ENCODE measurements around the gene NFAT5.
"Not testable (repeated sequence)": the region's sequence is repeated elsewhere in the genome, so short reads cannot be mapped to it uniquely, and the experiment has no call there.

The NFAT5 gene, protein sequence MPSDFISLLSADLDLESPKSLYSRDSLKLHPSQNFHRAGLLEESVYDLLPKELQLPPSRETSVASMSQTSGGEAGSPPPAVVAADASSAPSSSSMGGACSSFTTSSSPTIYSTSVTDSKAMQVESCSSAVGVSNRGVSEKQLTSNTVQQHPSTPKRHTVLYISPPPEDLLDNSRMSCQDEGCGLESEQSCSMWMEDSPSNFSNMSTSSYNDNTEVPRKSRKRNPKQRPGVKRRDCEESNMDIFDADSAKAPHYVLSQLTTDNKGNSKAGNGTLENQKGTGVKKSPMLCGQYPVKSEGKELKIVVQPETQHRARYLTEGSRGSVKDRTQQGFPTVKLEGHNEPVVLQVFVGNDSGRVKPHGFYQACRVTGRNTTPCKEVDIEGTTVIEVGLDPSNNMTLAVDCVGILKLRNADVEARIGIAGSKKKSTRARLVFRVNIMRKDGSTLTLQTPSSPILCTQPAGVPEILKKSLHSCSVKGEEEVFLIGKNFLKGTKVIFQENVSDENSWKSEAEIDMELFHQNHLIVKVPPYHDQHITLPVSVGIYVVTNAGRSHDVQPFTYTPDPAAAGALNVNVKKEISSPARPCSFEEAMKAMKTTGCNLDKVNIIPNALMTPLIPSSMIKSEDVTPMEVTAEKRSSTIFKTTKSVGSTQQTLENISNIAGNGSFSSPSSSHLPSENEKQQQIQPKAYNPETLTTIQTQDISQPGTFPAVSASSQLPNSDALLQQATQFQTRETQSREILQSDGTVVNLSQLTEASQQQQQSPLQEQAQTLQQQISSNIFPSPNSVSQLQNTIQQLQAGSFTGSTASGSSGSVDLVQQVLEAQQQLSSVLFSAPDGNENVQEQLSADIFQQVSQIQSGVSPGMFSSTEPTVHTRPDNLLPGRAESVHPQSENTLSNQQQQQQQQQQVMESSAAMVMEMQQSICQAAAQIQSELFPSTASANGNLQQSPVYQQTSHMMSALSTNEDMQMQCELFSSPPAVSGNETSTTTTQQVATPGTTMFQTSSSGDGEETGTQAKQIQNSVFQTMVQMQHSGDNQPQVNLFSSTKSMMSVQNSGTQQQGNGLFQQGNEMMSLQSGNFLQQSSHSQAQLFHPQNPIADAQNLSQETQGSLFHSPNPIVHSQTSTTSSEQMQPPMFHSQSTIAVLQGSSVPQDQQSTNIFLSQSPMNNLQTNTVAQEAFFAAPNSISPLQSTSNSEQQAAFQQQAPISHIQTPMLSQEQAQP (N-terminal part only)

DNA sequence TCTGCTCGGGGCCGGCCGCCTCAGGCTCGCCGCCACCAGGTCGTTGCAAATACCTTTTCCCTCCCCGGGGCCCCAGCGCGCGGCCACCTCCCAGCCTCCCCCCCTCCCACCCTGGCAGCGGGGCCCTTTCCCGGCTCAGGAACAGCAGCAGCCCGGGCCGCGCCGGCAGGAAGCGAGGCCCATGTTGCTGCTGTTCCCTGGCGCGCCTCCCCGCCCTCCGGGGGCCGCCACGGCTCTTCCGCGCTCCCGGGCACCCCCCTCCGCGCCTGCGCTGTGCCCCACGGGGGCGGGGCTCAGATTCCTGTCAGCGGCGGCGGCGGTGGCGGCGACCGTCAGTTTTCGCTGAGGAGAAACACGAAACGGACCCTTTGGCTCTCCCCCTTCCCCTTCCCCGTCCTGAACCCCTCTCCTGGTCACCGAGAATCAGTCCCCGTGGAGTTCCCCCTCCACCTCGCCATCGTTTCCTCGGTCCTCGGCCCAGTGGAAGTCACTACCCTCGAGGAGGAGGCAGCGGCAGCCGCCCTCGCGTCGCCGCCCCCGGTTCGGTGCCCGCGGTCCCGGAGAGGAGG is at the start of gene NFAT5:
Gene NFAT5 (plus strand): TSS at position 296 of the 569 bp plus-strand sequence. CDS start 336 bp downstream, outside the sequence.
- DNase-seq (ENCODE audit: low read depth in 2 of 2), result peak; percentile 80 to 81

DNA sequence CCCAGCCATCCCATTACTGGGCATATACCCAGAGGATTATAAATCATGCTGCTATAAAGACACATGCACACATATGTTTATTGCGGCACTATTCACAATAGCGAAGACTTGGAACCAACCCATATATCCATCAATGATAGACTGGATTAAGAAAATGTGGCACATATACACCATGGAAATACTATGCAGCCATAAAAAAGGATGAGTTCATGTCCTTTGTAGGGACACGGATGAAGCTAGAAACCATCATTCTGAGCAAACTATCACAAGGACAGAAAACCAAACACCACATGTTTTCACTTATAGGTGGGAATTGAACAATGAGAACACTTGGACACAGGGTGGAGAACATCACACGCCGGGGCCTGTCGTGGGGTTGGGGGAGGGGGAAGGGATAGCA is 47.9 kb upstream of the NFAT5 start:
- DNase-seq (ENCODE audit: low read depth in 2 of 2), result not testable (repeated sequence)

DNA sequence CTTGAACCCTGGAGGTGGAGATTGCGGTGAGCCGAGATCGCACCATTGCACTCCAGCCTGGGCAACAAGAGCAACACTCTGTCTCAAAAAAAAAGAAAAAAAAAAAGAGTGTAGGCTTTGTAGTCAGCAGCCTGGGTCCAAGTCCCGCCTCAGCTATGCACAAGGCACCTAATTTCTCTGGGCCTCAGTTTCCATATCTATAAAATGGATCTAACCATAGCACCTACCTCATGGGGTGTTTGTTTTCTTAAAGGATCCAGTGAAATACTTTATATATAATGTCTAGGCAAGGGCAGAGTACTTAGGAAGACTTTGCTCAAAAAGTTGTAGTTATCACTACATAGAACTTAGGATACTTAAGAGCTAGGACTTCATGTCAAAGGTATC is 45.4 kb upstream of the NFAT5 start:
- DNase-seq (ENCODE audit: low read depth in 2 of 2), result no peak

DNA sequence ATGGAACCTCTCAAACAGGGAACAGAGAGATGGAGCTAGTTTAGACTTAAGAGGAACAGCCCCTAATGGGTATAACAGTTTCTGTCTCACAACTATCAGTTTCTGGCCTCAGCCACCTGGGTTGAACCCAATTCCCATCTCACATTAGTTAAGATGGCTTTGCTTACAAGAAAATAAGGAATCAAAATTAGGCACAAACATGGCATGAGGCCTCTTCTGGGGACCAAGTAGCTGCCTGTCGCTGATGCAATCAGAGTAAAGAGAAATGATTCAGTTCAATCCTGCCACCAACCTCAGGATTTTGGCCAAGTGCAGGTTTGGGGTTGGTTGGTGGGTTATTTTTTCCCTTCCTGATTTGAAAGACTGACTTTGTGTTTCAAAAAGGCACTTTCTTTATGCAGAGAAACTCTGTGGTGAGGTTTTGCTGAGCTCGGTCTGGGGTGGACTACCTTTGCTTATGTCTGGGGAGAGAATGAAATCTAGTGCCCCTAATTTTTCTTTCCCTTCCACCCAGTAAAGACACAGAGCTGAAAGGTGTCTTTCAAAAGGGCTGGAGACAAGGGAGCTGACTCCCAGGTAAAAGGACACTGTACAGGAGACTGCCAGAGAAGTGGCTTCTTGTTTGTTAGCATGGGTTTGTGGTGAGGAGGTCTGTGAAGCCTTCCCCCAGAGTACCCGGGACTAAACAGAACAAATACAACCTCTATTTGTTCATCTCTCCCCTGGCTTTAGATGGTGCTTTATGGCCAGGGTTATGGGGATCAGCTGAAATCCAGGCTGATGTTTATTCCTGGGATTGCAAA is 44.8 kb upstream of the NFAT5 start:
- DNase-seq (ENCODE audit: low read depth in 2 of 2), result no peak

DNA sequence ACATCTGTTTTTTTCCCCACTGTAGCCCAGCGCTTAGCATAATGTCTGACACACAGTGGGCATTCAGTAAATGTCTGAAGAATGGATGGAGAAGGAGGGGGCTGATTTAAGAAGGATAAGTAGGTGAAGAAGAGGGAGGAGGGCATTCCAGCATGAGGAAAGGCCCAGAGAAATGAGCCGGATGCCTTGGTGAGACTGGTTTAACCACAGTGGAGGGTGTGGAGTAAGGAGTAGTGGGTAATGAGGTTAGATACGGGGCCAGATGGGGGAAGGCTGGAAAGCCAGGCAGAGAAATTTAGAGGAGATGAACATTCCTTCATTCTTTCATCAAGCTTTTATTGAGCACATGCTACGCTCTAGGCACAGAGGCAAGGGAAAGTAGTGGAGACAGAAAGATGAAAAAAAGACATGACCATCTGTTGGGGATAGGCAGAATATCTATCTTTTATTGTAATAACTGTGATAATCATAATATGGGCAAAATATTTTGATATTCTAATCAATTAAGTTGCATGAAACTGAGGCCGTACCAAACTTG is 43.7 kb upstream of the NFAT5 start:
- no peak for DNase-seq (ENCODE audit: low read depth in 2 of 2)

DNA sequence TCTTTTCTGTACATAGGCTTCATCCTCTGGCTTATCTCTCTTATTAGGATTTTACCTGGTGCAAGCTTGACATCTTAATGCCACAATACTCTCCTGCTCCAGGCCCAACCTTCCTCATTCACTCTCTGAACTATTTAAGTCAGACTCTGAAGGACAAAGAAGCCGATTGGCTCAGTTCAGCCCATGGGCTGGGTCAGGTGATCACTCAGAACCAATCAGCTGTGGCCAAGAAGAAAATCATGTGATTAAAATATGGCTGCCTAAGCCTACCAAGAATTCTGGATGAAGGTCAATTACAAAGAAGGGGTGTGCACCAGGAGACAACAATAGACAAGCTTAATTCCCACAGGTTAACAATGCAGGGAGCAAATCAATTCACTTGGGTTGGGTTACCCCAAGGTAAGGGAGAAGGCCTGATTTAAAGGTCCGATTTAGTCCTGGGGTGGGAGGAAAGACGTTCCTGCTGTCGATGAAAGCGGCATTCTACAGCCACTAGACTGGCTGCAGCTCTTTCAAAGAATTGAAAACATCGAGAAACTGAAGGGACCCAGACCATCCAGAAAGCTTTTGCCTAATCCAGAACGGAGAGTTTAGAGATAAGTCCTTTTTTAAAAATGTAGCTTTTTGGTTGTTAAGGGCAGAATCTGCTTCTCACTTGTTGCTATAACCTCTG is 42.9 kb upstream of the NFAT5 start:
- no peak for DNase-seq (ENCODE audit: low read depth in 2 of 2)

DNA sequence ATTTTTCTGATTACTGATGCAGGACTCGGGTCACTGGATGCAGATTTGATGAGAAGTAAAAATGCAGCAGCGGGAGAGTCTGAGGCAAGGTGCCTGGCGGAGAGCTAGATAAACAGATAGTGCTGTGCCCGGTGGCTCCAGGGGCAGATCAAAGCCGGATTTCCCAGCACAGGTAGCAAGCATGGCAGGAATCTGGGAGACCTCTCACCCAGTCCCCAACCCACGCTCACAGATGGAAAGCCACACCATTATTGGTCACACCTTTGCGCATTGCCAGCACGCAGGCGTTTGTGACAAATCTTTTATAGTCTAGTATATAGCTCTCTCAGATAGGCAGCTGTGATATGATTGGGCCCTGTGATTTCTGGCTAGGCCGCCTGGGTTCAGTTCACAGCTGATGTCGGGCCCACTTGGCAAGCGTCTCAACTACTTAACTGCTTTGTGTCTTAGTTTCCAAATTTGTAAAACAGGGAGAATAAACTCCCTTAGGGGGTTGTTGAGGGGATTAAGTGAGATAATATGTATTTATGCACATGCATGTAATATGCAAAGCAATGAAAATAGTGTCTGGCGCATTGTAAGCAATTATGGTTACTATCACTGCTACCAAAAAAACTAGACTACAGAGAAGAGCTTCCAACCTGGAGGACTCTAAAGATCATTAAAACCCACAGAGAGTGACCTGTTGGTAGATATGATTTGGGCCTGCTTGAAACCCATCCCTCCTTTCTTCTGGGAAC is 42.0 kb upstream of the NFAT5 start:
- no peak for DNase-seq (ENCODE audit: low read depth in 2 of 2)

DNA sequence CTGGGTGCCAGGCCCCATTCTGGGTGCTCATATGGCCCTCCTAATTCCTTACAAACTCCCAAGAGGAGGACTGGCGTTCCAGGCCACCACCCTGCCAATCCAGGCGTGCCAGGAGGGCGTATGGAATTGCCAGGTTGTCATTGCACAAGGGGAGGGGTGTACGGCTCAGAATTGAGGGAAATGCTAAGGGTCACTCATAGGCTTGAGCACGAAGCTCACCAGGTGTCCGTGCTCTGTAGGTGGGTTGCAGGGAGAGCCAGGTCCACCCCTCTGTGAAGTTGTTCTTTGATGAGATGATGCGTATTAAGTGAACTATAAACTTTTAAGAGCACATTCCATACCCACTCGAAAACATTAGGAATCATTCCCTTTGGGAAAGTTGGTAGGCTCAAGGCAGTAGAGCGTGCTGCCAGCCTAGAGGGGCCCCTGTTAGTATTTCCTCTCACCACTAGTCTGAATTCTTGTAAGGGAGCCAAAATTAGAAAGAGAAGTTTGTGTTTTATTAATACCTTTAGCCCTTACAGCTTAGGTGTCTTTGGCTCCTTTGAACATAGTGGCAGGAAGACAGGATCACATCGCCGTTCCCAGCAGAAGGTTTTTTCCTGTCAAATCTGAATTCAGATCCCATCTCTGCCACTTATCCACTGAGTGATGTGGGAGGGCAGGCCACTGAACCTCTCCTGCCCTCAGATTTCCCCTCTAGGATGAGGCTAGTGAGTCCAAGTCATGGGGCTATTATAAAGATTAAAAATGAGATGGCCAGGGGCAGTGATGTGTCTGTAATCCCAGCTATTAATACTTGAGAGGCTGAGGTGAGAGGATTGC is 38.7 kb upstream of the NFAT5 start:
- DNase-seq (ENCODE audit: low read depth in 2 of 2), result no peak

DNA sequence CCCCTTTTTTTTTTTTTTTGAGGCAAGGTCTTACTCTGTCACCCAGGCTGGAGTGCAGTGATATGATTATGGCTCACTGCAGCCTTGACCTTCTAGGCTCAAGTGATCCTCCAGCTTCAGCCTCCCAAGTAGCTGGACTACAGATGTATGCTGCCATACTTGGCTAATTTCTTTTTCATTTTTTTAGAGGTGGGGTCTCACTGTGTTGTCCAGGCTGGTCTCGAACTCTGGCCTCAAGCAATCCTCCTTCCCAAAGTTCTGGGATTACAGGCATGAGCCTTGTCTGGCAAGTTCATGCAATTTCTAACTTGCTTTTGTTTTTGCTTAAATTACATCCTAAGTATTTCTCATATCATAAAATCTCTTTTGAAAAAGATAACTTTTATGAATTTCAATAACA is 33.8 kb upstream of the NFAT5 start:
- no peak for DNase-seq (ENCODE audit: low read depth in 2 of 2)

DNA sequence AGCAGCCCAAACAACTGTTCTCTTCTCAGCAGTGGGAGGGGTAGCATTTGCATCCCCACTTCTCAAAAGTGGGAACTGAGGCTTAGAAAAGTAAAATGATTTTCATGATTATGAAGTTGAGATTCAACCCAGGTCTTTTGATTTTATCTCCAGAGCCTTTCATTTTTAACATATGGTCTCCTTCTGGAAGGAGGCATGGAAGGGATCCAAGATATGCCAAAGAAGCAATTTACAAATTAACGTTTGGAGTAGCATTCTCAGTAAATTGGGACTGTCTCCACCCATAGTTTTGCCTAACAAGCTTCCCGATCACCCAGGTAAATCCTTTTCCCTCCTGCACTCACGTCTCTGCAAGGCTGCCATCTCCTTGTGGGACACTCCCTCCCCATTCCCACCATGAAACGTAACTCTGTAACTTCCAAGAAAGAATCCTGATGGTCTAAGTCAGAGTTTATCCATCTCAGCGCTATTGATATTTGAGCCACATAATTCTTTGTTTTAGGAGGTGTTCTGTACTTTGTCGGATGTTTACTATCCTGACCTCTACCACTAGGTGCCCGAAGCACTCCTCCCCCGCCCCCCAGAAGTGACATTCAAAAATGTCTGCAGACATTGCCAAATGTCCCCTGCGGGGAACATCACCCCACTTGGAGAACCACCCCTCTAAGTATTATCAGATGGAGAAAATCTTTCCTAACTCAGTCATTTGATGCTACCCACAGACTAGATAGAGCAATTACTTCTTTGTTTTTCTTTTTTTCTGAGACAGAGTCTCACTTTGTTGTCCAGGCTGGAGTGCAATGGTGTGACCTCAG is 32.9 kb upstream of the NFAT5 start:
- no peak for DNase-seq (ENCODE audit: low read depth in 2 of 2)

DNA sequence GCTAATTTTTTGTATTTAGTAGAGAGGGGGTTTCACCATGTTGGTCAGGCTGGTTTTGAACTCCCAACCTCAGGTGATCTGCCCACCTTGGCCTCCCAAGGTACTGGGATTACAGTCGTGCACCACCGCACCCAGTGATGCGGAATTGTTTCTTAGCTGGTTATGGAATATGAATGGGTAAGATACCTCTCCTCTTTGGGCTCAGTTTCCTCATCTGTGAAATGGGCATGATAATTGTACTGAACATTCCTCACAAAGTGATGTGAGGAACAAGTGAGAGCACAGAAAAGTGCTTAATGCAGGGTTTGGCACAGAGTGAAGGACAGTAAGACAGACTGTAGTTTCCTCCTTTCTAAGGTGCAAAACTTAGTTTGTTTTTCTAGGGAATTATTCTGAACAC is 31.0 kb upstream of the NFAT5 start:
- DNase-seq (ENCODE audit: low read depth in 2 of 2), result no peak

DNA sequence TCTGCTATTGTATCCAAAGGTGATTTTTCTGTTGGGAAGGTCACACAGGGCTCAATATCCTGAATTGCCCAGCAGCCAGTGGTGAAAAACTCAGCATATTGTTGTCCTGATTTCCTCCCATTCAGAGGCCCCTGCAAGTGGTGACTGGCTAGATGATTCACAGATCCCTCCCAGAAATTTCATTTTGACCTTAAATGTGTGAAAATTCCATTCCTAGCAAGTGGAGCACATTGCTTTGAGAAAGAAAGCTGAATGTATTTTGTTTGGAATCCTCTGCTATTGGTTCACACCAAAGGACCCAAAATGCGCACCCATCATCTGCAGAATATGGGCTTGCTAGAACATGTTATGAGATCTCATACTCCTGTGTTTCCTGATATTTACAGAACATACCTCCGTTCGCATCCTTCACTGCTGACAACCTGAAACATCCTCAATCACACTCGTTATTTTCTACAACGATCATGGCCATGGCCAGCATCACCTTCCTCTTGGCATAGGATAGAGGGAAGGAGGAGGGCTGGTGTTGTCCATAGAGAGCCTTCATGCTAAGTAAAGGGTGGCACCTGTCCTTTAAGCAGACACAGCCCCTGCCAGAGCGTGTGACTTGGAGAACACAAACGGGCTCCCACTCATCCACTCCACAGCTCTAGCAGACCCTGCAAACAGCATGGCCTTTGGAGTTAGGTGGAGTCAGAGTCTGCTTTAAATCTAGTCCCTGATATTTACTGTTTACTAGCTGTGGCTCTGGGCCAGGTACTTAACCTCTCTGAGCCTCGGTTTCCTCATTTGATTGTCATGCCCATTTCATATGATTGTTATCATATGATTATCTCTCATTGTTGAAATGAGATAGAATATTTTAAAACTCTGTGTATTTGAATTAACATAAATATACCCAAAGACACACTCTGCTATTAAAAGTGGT is 30.4 kb upstream of the NFAT5 start:
- DNase-seq (ENCODE audit: low read depth in 2 of 2), result no peak

DNA sequence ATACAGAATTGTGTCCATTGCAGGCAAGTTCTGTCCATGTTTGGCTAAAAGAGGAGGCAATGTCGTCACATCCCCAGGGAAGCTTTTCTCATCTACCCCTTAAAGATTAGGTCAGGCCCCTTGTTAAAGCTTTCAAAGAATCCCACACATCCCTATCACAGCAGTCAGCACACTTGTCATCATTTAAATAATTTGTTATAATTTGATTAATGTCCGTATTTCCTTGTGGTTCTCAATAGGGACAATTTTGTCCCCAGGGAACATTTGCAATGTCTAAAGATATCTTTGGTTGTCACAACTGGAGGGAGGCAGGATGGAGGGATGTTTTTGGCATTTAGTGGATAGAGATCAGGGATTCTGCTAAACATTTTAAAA is 28.1 kb upstream of the NFAT5 start:
- no peak for DNase-seq (ENCODE audit: low read depth in 2 of 2)

DNA sequence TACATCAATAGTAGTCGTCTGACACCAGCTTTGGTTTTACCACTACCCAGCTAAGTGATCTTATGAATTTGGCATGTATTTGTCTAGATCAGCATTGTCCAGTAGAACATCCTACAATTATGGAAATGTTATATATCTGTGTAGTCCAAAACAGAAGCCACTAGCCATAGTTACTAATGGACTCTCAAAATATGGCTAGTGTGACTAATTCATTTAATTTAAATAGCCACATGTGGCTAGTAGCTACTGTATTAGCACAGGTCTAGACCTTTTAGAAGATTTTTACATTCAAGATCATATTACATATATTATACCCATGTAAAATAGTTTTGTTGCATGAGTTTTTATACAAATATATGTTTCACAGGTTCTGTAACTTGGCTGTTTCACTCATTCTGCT is 27.0 kb upstream of the NFAT5 start:
- no peak for DNase-seq (ENCODE audit: low read depth in 2 of 2)

DNA sequence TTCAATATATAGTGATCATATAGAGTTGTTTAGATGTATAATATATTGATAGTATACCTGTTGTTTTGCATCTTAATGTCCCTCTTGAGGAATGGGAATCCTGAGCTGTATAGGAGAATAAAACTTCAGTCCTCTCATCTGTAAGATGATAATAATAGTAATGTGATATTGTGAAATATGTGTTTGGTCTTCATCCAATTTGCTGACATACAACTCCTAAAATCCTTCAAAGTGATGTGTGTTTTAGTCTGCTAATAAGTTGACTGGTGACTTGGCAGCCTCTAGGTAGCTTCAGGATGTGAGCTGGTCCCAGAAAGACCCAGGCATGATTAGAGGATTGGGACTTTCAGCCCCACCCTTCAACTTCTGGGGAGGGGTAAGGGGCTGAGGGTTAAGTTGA is 22.8 kb upstream of the NFAT5 start:
- no peak for DNase-seq (ENCODE audit: low read depth in 2 of 2)

DNA sequence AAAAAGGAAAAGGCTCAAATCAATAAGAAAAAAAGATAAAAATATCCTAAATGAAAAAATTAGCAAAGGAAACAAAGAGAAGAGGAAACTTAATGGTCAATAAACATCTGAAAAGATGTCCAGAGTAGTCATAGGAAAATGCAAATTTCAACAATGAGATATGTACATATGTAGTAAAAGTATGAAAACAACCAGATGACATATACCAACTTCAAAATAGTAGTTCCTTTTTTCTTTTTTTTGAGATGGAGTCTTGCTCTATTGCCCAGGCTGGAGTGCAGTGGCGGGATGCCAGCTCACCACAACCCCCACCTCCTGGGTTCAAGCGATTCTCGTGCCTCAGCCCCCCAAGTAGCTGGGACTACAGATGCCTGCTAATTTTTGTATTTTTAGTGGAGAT is 21.7 kb upstream of the NFAT5 start:
- no peak for DNase-seq (ENCODE audit: low read depth in 2 of 2)

DNA sequence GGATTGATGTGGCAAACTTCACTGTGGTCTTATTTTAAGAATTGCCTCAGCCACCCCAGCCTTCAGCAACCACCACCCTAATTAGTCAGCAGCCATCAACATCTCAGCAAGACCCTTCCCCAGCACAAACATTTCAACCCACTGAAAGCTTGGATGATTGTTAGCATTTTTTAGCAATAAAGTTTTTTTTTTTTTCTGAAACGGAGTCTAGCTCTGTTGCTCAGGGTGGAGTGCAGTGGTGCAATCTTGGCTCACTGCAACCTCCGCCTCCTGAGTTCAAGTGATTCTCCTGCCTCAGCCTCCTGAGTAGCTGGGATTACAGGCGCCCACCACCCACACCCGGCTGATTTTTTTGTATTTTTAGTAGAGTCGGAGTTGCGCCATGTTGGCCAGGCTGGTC is 19.1 kb upstream of the NFAT5 start:
- DNase-seq (ENCODE audit: low read depth in 2 of 2), result not testable (repeated sequence)

Measured in fibroblast of skin of left quadriceps (primary cell).